Fibroblast of lung (primary cell): Measurements from ENCODE around the gene TMEM169.

Source experiments
- EZH2 ChIP-seq: IDR thresholded peaks from 2 replicates; pipeline ENCODE4 v1.5.1; 2012; ENCODE audit warnings: low read length, control low read depth, mild to moderate bottlenecking; ENCODE audit errors: missing control alignments
- TF ChIP-seq, protein P1 (sequence below), 2 donors: IDR thresholded peaks in 1 of 2; conservative IDR thresholded peaks in 1 of 2; 1 replicate in 1 of 2; 2 replicates in 1 of 2; pipeline ENCODE4 v1.5.1; 2011 to 2012; ENCODE audit warnings: low read length in 2 of 2, control low read depth in 1 of 2, inconsistent platforms in 1 of 2, low read depth in 1 of 2, mild to moderate bottlenecking in 1 of 2

- TF ChIP-seq, protein P1, sequence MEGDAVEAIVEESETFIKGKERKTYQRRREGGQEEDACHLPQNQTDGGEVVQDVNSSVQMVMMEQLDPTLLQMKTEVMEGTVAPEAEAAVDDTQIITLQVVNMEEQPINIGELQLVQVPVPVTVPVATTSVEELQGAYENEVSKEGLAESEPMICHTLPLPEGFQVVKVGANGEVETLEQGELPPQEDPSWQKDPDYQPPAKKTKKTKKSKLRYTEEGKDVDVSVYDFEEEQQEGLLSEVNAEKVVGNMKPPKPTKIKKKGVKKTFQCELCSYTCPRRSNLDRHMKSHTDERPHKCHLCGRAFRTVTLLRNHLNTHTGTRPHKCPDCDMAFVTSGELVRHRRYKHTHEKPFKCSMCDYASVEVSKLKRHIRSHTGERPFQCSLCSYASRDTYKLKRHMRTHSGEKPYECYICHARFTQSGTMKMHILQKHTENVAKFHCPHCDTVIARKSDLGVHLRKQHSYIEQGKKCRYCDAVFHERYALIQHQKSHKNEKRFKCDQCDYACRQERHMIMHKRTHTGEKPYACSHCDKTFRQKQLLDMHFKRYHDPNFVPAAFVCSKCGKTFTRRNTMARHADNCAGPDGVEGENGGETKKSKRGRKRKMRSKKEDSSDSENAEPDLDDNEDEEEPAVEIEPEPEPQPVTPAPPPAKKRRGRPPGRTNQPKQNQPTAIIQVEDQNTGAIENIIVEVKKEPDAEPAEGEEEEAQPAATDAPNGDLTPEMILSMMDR (conservative IDR thresholded peaks at IDR 0.05 in 1 of 2, IDR thresholded peaks at IDR 0.05 in 1 of 2; ENCODE audit: low read depth in 1 of 2, low read length in 2 of 2): no peak
- no peak for TF ChIP-seq EZH2
Observed at GRCh38 chr2:216144857-216145256, 63.1 kb downstream of the TMEM169 start.
